ENCODE measurements around the gene HMGA1.

- TF ChIP-seq CTCF (IDR thresholded peaks at IDR 0.05; ENCODE audit: poor library complexity, severe bottlenecking): no peak
- TF ChIP-seq MXI1 (conservative IDR thresholded peaks at IDR 0.05; ENCODE audit: poor library complexity, severe bottlenecking): no peak
These were observed 52.5 kb downstream of the HMGA1 start for GRCh38 chr6:34289137-34289536.
